GM19372 (cell line): ENCODE data around the gene TMEM38B.

Experiments
- ATAC-seq: cut with Tn5 transposase; IDR thresholded peaks from one replicate; pipeline ENCODE4 v1.9.1; 2021; ENCODE audit warnings: mild to moderate bottlenecking, low read depth, moderate library complexity; ENCODE audit not compliant: unreplicated experiment

Gene TMEM38B

GRCh38 chr9:105822814-105823213 lies 128.5 kb downstream of the TMEM38B start:
- no peak for ATAC-seq
